GM12873 (cell line): ENCODE data around the gene ECE1.

Experiments
- TF ChIP-seq, protein P1 (sequence below): IDR thresholded peaks from 2 replicates; pipeline ENCODE4 v1.5.1; 2012; ENCODE audit warnings: low read depth, mild to moderate bottlenecking, moderate library complexity, low read length, control low read depth; ENCODE audit not compliant: insufficient read depth; ENCODE audit errors: missing control alignments

The ECE1 gene

DNA sequence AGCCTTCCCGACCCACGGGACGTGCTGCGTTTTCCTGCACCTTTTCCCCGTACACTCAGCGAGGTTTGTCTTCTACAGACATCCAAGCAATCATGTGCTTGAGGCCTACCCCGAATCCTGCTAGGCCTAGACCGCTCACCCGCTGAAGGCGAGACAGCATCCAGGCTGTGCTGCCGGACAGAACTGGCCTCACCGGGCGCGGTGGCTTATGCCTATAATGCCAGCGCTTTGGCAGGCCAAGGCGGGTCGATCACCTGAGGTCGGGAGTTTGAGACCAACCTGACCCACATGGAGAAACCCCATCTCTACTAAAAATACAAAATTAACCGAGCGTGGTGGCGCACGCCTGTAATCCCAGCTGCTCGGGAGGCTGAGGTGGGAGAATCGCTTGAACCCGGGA, 54.1 kb downstream of the ECE1 start:
- TF ChIP-seq, protein P1, sequence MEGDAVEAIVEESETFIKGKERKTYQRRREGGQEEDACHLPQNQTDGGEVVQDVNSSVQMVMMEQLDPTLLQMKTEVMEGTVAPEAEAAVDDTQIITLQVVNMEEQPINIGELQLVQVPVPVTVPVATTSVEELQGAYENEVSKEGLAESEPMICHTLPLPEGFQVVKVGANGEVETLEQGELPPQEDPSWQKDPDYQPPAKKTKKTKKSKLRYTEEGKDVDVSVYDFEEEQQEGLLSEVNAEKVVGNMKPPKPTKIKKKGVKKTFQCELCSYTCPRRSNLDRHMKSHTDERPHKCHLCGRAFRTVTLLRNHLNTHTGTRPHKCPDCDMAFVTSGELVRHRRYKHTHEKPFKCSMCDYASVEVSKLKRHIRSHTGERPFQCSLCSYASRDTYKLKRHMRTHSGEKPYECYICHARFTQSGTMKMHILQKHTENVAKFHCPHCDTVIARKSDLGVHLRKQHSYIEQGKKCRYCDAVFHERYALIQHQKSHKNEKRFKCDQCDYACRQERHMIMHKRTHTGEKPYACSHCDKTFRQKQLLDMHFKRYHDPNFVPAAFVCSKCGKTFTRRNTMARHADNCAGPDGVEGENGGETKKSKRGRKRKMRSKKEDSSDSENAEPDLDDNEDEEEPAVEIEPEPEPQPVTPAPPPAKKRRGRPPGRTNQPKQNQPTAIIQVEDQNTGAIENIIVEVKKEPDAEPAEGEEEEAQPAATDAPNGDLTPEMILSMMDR: no peak

DNA sequence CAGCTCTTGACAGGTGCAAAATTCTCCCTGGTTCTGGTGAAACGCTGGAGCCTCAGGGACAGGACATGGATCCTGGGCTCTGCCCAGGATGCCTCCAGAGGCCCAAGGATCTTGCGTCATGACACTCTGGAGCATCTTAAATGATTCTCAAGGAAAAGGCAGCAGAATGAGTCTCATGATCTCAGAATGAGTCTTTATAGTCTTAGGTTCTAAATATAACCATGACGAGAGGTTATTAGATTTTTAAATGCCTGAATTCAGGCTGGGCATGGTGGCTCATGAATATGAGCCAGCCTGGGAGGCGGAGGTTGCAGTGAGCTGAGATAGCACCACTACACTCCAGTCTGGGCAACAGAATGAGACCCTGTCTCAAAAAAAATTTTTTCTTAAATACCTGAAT, 55.5 kb downstream of the ECE1 start:
- TF ChIP-seq, protein P1: no peak

DNA sequence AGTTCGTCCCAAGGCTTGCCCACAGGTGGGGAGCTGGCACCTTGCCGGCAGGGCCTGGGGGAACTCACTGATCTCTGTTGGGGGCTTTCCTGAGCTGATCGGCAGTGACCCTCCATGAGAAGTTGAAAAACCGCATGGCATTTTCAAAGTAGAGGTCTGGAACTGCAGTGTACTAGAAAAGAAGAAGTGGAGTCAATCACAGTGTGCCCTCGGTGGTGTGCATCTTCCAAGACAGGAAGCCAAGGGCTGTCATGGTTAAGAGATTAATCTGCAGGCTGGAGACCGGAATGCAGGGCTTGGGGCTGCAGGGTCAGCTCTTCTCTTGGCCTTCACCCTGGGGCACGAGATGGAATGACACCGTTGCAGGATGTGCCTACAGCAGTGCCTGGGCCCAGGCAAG, 56.8 kb downstream of the ECE1 start:
- TF ChIP-seq, protein P1: no peak

DNA sequence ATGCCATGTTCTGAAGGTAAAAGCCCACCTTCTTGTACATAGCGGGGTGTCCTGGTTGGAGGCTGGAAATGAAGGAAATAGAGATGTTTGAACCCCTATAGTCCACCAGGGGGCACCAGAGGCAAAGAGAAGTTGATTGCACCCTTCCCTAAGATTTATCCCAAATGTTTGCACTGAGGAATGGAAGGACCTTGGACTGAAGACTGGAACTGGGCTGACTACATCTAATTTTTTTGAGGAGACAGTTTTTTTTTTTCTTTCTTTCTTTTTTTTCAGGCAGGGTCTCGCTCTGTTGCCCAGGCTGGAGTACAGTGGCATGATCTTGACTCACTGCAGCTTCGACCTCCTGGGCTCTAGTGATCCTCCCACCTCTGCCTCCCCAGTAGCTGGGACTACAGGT, 58.2 kb downstream of the ECE1 start:
- TF ChIP-seq, protein P1: peak; percentile 84

DNA sequence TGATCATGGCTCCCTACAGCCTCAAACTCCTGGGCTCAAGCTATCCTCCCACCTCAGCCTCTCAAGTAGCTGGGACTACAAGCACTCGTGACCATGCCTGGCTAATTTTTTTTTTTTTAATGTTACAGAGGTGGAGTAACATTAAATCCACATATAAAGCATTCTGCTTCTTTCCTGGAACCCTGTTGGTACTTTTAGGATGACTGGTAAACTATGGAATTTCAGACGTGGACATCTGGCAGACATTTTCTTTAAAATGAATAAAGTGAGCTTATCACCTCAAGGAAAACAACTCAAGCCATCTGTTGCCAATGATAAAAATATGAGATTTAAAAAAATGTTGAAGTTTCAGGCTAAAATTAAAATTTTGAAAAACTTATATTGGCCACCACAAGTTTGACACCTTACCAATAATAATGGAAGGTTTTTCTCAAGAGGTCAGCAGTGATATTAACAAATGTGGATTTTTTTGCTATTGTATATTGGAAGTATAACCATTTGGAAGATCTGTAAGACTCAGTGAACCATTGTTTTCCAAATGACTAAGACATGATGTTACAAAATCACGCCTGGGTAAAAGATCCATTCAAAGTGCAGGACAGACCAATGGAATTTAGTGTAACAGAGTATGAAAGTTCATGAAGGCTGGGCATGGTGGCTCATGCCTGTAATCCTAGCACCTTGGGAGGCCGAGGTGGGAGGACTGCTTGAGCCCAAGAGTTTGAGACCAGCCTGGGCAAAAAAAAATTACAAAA, 60.8 kb downstream of the ECE1 start:
- TF ChIP-seq, protein P1: no peak

DNA sequence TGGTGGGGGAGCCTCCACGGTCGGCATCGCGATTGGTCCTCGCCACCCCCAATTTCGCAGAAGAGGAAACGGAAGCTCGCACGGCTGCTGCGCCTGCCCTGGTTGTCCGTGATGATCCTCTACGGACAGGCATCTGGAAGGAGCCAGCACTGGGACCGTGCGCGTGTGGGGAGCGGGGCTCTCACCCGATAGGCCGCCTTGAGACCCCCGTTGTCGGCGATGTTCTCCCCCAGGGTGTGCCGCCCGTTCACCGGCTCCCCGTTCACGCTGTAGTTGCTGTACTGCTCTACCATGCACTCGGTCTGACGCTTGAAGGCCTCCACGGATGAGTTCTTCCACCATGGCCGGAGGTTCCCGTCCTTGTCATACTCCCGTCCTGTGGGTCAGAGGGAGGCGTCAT, 65.2 kb downstream of the ECE1 start:
- TF ChIP-seq, protein P1: no peak

DNA sequence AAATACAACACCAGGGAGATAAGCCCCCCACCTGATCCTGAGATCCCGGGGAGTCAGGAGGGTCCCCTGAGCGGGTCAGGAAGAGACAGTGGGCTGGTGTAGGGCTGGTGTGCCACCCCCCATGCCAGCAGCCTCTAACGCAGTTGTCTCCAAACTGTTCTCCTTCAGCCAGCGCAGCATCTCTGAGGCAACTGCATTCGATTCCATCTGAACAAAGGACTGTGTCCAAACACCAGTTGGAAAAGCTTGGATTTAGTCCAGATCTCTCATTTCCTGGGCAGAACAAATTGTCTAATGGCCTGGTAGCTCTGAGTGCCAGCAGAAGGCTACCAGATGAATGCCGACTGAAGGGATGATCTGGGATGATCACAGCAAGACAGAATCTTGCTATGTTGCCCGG, 69.4 kb downstream of the ECE1 start:
- TF ChIP-seq, protein P1: no peak

DNA sequence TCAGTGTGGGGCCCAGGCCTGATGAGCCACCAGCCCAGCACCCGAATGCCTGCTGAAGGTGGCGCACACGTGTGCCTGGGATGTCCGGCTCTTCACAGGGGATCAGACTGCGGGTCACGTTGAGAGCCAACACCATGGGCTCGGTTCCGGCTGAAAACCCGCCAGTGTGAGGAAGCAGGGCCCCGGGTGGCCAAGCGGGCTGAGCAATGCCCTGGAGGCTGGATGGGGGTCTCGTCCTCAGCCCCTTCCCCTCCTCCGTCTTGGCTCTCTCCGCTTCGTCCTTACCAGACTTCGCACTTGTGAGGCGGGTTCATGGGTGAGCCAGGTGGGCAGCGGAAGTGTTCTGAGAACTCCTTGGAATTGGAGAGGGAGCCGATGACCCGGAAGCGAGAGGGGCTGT, 70.6 kb downstream of the ECE1 start:
- TF ChIP-seq, protein P1: no peak
